HG03039 (cell line): ENCODE measurements around the gene ZFYVE28.
"Not testable (repeated sequence)": the region's sequence is repeated elsewhere in the genome, so short reads cannot be mapped to it uniquely, and the experiment has no call there.

Source experiments
- ATAC-seq: cut with Tn5 transposase; IDR thresholded peaks from one replicate; pipeline ENCODE4 v1.9.1; 2021; ENCODE audit warnings: mild to moderate bottlenecking, moderate library complexity; ENCODE audit not compliant: unreplicated experiment

The ZFYVE28 gene

DNA sequence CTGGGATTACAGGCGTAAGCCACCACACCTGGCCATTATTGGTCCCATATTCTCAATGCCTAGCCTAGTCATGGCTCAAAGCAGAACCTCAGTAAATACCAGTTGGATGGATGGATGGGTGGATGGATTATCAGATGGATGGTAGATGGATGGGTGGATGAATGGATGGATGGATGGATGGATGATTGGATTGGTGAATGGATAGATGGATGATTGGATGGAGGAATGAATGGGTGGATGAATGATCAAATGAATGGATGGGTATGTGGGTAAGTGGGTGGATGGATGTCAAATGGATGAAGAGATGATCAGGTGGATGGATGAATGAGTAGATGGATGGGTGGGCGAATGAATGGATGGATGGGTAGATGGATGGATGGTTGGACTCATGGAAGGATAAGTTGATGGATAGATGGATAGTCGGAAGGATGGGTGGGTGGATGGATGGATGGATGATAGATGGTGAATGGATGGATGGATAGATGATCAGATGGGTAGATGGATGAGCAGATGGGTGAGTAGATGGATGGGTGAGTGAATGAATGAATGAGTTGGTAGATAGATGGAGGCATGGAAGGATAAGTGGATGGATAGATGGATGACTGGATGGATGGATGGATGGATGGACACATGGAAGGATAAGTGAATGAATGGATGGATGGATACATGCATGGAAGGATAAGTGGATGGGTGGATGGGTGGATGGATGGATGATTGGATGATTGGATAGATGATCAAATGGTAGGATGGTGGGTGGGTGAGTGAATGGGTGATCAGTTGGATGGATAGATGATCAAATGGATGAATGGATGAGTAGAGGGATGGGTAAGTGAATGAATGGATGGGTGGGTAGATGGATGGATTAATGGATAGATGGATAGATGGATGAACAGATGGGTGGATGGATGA, 28.5 kb upstream of the ZFYVE28 start:
- ATAC-seq = no peak

- no peak for ATAC-seq
These were observed 27.1 kb upstream of the ZFYVE28 start for GRCh38 chr4:2445571-2445970.

DNA sequence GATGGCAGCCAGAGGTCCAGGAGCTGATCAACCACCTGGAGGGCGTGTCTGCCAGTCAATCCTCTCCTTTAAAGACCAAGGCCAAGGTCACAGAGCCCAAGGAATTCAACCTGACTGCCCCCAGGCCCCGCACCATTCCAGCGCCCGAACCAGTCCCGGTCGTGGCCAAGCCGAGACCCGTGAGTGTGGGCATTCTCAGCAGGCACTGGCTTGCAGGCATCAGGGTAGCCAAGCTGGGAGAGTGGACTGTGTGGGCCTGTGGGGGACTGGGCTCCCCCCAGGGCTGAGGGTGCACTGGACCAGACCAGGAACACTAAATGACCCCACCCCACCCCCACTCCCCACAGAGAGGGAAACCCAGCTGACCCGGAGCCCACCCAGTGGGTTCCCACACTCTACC, 26.7 kb upstream of the ZFYVE28 start:
- ATAC-seq = no peak

DNA sequence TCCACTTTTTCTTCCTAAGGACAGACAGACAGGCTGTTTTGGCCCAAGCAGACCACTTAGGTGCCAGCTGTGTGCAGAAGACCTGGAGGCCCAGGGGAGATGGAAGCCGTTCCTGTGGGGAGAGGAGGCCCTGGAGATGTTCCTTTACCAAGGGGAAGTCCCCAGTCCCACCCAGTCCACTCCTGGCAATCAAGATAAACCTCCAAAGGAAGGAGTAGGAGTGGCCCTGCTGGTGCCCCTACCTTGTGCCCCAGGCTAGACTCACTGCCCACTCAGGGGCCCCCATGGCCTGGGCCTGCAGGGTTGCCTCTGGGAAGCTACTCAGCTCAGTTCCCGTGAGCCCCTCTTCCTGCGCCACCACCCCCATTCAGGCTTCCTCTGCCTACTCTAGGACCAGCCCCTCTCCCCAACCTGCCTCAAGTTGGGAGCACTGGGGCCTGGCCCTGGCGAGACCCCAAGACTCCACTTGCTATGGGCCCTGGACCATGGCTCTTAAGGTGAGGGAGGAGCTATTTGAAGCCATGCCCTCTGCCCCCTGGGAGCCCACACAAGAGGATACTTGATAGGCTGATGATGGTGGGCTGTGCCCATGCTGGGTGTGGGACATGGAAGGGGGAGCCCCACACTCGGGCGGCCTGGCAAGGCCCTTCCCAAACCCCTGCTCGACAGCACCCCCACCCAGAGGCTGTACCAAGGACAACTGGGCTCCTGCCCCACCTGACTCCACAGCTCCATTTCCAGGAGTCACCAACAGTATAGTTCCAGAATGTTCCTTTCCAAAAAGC, 25.7 kb upstream of the ZFYVE28 start:
- no peak for ATAC-seq

- no peak for ATAC-seq
These were observed 24.8 kb upstream of the ZFYVE28 start for GRCh38 chr4:2443061-2443730.

- ATAC-seq = no peak
These were observed 23.9 kb upstream of the ZFYVE28 start for GRCh38 chr4:2442175-2442993.

DNA sequence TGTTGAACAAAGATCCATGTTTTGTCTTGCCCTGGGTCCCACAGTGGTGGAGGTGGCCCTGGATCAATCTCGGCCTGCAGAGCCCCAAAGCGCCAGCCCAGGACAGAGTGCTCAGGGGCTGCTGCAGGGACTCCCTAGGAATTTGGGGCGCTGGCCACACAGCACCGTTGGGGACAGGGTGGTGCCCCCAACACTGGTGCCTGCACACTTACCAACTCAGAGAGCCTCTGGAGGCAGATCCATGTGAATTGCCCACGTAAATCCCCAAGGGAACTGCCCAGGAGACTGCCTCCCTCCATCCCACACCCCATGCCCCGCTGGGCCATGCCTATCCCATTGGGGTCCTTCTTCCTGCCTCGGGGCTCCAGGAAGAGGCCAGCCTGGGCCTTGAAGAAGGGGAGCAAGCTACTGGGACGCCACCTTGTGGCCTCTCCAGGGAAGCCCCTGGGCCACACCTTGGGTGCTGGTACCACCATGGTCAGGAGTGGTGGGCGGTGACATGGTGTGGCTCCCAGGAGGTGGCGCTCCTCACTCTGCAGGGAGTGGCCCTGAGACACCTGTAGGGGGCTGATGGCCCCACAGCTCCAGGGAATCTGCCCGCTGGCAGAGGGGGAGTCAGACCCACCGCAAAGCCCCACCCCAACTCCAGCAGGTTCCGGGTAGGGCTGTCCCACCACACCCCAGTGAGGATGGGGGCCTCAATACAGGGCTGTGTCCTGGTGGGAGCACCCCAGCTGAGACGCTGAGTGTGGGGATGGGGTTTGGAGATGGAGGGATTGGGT, 23.1 kb upstream of the ZFYVE28 start:
- ATAC-seq = no peak

DNA sequence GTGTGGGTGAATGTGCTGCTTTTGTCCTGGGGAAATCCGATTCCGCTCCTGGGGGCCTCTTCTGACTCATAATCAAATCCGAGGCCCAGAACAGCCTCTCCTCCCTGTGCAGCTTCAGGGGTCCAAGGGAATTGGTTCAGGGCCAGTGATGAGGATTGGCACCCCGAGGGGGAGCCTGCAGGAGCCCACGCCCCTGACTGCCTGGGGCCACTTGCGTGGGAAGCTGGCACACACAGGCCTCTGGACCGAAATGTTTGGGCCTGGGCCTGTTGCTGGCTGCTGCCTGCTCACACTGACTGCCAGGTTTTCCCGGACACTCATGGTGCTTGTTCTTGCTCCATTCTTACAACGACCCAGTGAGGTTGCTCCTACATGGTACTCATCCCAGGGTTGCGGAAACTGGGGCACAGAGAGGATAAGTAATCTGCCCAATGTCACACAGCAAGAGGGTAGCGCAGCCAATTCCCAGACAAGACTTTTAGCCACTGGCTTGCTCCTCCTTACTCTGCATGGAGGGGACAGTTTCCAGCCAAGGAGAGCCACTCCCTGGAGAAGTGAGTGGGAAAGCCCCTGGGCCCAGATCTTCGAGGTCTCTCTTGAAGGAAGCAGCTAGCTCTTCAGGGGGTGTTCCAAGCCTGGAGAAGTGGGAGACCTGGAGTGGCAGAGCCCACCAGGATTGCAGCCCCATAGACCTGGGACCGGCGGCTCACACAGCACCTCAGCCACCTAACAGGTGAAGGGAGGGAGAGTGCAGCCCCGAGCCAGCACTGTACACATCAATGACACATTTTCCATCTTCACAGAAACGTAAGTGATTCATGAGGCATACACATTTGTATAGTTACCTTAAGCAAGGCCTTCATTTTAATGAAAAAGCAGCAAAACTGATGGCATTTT, 20.6 kb upstream of the ZFYVE28 start:
- no peak for ATAC-seq

GRCh38 chr4:2437475-2438215, 19.2 kb upstream of the ZFYVE28 start:
- ATAC-seq = no peak

- no peak for ATAC-seq
These were observed 18.5 kb upstream of the ZFYVE28 start for GRCh38 chr4:2436761-2437474.

DNA sequence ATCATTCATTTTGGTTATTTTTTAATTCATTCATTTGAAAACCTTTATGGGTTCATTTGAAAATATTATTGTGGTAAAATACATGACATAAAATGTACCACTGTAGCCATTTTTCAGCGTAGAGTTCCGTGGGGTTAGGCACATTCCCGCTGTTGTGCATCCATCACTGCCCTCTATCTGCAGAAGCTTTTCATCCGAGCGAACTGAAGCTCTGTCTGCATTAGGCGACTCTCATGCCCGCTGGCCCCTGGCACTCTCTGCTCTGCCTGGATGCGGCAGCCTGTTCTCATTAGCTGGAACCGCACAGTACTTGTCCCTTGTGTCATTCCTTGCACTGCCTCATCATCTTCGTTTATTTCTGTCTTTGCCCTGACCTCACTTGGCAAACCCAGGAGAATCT, 17.9 kb upstream of the ZFYVE28 start:
- no peak for ATAC-seq

- no peak for ATAC-seq
These were observed 16.0 kb upstream of the ZFYVE28 start for GRCh38 chr4:2434420-2434819.

DNA sequence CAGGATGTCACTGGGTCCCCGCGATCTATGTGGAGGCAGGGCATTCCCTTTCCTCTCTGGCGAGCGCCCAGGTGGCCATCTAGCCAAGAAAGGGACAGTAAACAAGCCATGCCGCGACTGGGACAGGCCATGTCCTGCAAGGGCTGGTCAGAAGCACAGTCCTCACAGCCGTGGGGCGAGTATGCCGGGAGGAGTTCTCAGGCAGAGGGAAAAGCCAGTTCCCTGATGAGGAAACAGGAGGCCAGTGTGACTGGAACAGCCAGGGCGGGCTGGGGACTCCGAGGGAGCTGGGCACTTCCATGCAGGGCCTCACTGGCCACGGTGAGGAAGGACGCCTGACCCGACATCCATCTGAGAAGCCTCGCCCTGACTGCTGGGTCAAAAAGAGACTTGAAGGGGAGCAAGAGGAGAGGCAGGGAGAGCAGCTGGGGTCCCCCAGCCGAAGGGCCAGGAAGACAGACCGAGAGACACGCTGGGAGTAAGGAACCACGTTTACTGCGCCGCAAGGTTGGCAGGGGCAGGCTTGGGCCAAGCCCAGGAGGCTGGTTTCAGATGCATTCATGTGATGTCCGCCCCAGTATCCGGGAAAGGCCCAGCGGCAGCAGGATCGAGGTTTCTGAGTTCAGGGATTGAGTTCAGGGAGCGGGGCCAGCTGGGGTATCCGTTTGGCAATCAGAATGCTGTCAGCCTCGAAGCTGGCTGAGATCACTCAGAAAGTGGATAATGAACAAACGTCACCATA, 15.3 kb upstream of the ZFYVE28 start:
- no peak for ATAC-seq

DNA sequence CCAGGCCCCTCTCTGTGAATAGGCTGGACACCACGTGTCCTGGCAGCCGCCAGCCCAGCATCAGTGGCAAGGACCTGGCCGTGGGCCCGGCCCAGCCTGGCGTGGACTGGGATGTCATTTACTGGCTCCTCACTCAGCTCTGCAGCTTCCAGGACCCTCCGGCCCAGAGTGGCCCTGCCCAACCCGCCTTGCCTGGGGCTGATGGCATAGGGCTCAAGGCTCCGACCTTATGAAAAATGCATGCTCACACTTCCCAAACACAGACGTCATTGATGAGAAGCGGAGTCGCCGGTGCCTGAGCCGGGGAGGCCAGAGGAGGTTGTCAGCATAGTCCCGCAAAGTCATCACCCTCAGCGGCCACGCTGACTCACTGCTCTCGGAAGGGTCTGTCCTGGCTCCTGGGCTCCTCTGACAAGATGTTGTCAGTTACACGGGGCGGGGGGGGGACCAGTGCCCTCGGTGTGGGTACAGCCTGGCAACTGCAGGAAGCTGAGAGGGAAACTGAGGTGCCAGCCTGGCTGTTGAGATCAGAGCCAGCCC, 14.6 kb upstream of the ZFYVE28 start:
- ATAC-seq = no peak

GRCh38 chr4:2432004-2432403, 13.6 kb upstream of the ZFYVE28 start:
- no peak for ATAC-seq

DNA sequence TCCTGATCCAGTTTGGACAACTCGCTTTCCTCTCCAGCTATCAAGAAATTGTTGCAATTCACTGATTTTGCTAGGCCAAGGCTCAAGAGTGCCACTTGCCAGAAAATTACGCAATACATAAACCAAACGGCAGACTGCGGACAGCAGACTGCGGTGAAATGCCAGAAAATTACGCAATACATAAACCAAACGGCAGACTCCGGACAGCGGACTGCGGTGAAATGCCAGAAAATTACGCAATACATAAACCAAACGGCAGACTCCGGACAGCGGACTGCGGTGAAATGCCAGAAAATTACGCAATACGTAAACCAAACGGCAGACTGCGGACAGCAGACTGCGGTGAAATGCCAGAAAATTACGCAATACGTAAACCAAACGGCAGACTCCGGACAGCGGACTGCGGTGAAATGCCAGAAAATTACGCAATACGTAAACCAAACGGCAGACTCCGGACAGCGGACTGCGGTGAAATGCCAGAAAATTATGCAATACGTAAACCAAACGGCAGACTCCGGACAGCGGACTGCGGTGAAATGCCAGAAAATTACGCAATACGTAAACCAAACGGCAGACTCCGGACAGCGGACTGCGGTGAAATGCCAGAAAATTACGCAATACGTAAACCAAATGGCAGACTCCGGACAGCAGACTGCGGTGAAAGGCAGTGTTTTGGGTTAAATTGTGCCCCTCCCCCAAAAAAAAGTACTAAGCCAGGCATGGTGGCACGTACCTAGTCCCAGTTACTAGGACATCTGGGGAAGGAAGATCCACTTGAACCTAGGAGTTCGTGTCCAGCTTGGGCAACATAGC, 11.7 kb upstream of the ZFYVE28 start:
- ATAC-seq = not testable (repeated sequence)
